Measurements from ENCODE around the gene ABCC1.

DNA sequence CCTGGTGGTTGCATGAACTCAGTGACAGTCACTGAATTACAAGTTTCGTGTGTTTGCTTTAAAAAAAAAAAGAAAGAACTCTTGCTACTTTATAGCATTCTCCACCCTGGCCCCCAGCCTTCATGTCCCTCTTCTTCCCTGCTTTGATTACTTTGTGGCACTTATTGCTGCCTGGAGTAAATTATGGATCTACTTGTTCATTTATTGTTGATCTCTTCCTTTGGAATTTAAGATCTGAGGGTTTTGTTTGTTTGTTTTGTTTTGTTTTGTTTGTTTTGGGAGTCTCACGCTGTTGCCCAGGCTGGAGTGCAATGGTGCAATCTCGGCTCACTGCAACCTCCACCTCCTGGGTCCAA is 147.4 kb downstream of the ABCC1 start:
- no peak for TF ChIP-seq BHLHE40 (IDR thresholded peaks at IDR 0.05; ENCODE audit: borderline replicate concordance)
- no peak for TF ChIP-seq ZNF384 (IDR thresholded peaks at IDR 0.05)
- no peak for TF ChIP-seq ARNT (IDR thresholded peaks at IDR 0.05)
- no peak for TF ChIP-seq FOXK2 (IDR thresholded peaks at IDR 0.05)
- no peak for TF ChIP-seq TARDBP (IDR thresholded peaks at IDR 0.05)
- no peak for TF ChIP-seq ELF4 (IDR thresholded peaks at IDR 0.05)
- no peak for TF ChIP-seq SUZ12 (IDR thresholded peaks at IDR 0.05)
- TF ChIP-seq FOXA1 (IDR thresholded peaks at IDR 0.05), result no peak
- no peak for TF ChIP-seq HDGF (IDR thresholded peaks at IDR 0.05; ENCODE audit: borderline replicate concordance)
- no peak for TF ChIP-seq FOXM1 (IDR thresholded peaks at IDR 0.05; ENCODE audit: borderline replicate concordance)
- no peak for TF ChIP-seq NFRKB (IDR thresholded peaks at IDR 0.05)

Measured in HEK293T (cell line).